ENCODE data around the gene SLC2A13.
"Not testable (repeated sequence)": the region's sequence is repeated elsewhere in the genome, so short reads cannot be mapped to it uniquely, and the experiment has no call there.

SLC2A13 gene

DNA sequence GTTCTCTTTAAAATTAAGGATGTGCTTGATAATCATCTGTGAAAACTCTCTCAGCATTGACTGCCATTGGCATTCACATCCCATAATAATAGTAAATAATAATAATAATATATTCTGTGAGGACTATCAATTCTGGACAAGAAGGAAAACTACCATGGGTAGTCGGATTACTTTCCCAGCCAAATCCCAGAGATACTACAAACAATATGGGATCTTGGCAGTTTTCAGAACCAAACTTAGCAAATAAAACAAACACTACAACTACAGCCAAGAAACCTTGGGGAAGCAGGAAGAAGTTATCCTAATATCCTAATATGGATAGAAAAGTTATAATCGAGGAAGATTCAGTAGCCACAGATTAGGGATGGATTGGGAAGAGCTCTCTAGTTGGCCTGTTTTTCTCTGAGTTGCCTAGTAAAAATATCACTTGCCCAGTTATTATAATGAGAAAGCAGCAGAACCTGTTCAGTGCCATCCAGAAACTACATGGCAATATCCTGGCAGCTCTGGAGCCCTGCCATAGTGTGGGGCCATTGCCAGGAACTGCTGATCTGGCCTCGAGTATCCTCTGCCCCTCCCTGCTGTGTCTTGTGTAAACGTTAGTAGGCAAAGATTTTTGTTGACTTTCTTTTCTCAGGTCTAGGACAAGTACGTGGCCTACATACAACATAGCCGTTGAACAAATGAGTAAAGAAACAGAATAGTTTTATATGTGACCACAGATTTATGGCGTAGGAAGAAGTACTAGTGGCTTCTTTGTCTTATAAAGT lies 193.5 kb downstream of the SLC2A13 start:
- in situ Hi-C loops (cut with HindIII; ENCODE audit: low sequenced_read_pairs) = no loop called here
- TF ChIP-seq CTCF (IDR thresholded peaks at IDR 0.05; ENCODE audit: low read depth, low read length, missing control alignments) = no peak
- H3K4me3 ChIP-seq (ENCODE audit: low read depth, low read length) = no peak overlapping the region
- no peak for DNase-seq (ENCODE audit: low read depth)

- no peak overlapping the region for H3K4me3 ChIP-seq (ENCODE audit: low read depth, low read length)
- DNase-seq (ENCODE audit: low read depth) = no peak
- in situ Hi-C loops (cut with HindIII; ENCODE audit: low sequenced_read_pairs) = no loop called here
- no peak for TF ChIP-seq CTCF (IDR thresholded peaks at IDR 0.05; ENCODE audit: low read depth, low read length, missing control alignments)
Measured at GRCh38 chr12:39906237-39906636, 199.6 kb downstream of the SLC2A13 start.

DNA sequence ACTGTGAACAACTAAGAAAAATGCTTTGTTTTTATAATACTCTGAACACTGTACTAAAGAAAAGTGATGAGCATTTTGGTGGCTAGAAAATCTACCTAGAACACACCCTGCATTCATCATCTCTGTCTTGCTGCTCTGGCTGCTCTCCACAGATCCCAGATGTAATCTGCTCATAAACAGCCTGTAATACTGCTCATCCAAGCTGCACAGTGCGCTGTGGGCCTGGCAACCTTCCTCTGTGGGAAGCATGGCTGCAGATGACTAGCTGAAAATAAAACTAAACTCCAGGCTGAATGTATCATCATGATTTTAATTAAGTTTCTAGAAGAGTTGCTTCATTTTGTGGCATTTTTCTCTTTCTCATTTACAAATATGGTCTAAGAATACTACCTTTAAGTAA lies 200.7 kb downstream of the SLC2A13 start:
- DNase-seq (ENCODE audit: low read depth) = peak; percentile 1
- TF ChIP-seq CTCF (IDR thresholded peaks at IDR 0.05; ENCODE audit: low read depth, low read length, missing control alignments) = no peak
- in situ Hi-C loops (cut with HindIII; ENCODE audit: low sequenced_read_pairs) = no loop called here
- H3K4me3 ChIP-seq (ENCODE audit: low read depth, low read length) = no peak overlapping the region

DNA sequence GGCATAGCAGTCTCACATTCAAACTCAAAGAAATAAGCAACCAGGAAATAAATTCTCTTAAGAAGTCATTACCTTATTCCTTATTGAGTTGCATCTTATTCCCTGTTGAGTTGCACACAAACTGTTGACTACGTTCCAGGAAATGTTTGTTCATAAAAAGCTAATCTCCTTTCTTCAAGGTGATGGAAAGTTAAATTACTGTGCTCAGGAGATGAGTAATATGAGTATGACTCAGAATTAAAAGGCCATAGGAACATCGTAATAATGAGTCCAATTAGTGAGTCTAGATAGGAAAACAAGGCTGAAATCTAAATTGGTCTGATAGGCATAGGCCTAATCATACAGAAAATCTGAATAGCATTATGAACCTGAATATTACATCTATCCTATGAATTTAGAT lies 203.1 kb downstream of the SLC2A13 start:
- no peak overlapping the region for H3K4me3 ChIP-seq (ENCODE audit: low read depth, low read length)
- no peak for TF ChIP-seq CTCF (IDR thresholded peaks at IDR 0.05; ENCODE audit: low read depth, low read length, missing control alignments)
- no peak for DNase-seq (ENCODE audit: low read depth)
- in situ Hi-C loops (cut with HindIII; ENCODE audit: low sequenced_read_pairs) = no loop called here

DNA sequence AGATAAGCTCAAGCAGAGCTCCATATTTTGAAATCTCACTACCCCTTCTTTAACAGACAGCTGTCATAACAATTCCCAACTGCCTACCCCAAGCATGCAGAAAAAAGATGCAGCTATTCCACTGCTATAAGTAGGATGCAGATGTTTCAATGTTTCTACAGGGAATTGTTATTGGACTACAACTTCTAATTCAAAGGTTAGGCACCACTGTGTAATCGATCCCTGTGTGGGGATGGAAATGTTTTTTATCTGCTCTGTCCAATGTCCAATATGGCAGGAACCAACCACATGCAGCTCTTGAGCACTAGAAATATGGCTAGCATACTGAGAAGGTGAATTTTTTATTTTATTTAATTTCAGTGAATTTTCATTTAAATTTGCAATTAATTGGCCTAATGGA lies 208.6 kb downstream of the SLC2A13 start:
- in situ Hi-C loops (cut with HindIII; ENCODE audit: low sequenced_read_pairs) = no loop called here
- no peak for TF ChIP-seq CTCF (IDR thresholded peaks at IDR 0.05; ENCODE audit: low read depth, low read length, missing control alignments)

DNA sequence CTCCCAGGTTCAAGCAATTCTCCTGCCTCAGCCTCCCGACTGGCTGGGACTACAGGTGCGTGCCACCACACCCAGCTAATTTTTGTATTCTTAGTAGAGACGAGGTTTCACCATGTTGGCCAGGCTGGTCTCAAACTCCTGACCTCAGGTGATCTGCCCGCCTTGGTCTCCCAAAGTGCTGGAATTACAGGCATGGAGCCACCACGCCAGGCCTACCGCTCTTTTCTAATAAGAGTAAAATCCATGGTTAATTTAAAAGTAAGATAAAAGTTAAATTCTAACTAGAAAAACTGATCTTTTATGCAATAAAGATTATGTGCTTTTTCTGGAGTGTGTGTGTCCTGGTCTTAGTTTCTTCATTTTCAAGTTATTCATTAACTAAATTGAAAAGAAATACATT lies 212.5 kb downstream of the SLC2A13 start:
- in situ Hi-C loops (cut with HindIII; ENCODE audit: low sequenced_read_pairs); H3K4me3 ChIP-seq (ENCODE audit: low read depth, low read length); DNase-seq (ENCODE audit: low read depth): not testable (repeated sequence)

More for the DNA sequence above, 208.6 kb downstream of the SLC2A13 start:
- no peak for DNase-seq (ENCODE audit: low read depth)
- no peak overlapping the region for H3K4me3 ChIP-seq (ENCODE audit: low read depth, low read length)

- in situ Hi-C loops (cut with HindIII; ENCODE audit: low sequenced_read_pairs) = no loop called here
- no peak for DNase-seq (ENCODE audit: low read depth)
- TF ChIP-seq CTCF (IDR thresholded peaks at IDR 0.05; ENCODE audit: low read depth, low read length, missing control alignments) = no peak
- no peak overlapping the region for H3K4me3 ChIP-seq (ENCODE audit: low read depth, low read length)
Measured at GRCh38 chr12:39892146-39892545, 213.7 kb downstream of the SLC2A13 start.

Data from astrocyte of the cerebellum (primary cell).